Smooth muscle cell (in vitro differentiated cells): ENCODE data around the gene AHCY. TPM values are rescaled to one million over a fixed set of nuclear protein-coding genes. Genes with fewer than 3 reads are reported as not detected.

ENCODE experiments used
- DNase-seq: peaks from one replicate; lab custom pipeline; 2025; ENCODE audit not compliant: unreplicated experiment; lab: John Stamatoyannopoulos, UW
- H2AFZ ChIP-seq: fragments of 200-600 bp; sonication (generic); 2 replicates; pipeline ENCODE4 v1.6.0; 2016; ENCODE audit warnings: antibody characterized with exemption, low read depth, mild to moderate bottlenecking
- H3F3A ChIP-seq: fragments of 200-600 bp; sonication (generic); 2 replicates; pipeline ENCODE4 v1.6.0; 2017; ENCODE audit warnings: antibody characterized with exemption, low read depth
- H3K27ac ChIP-seq: fragments of 200-600 bp; sonication (generic); 2 replicates; pipeline ENCODE4 v1.5.1; 2016; ENCODE audit warnings: low read depth, mild to moderate bottlenecking
- H3K27me3 ChIP-seq: fragments of 200-600 bp; sonication (generic); 2 replicates; pipeline ENCODE4 v1.6.1; 2016; ENCODE audit warnings: low read depth, mild to moderate bottlenecking
- H3K36me3 ChIP-seq: fragments of 200-600 bp; sonication (generic); 2 replicates; pipeline ENCODE4 v1.5.1; 2016; ENCODE audit warnings: low read depth
- H3K4me1 ChIP-seq: fragments of 200-600 bp; sonication (generic); 2 replicates; pipeline ENCODE4 v1.5.1; 2016; ENCODE audit warnings: low read depth
- H3K4me2 ChIP-seq: fragments of 200-600 bp; sonication (generic); 2 replicates; pipeline ENCODE4 v1.6.0; 2016; ENCODE audit warnings: mild to moderate bottlenecking
- H3K4me3 ChIP-seq: fragments of 200-600 bp; sonication (generic); 2 replicates; pipeline ENCODE4 v1.5.1; 2016; ENCODE audit warnings: mild to moderate bottlenecking
- H3K79me2 ChIP-seq: fragments of 200-600 bp; sonication (generic); 2 replicates; pipeline ENCODE4 v1.6.0; 2016; ENCODE audit warnings: low read depth, mild to moderate bottlenecking
- H3K9ac ChIP-seq: fragments of 200-600 bp; sonication (generic); 2 replicates; pipeline ENCODE4 v1.6.0; 2016; ENCODE audit warnings: low read depth
- H3K9me3 ChIP-seq: fragments of 200-600 bp; sonication (generic); replicated peaks from 2 replicates; pipeline ENCODE4 v1.5.1; 2016; ENCODE audit warnings: low read depth
- H4K20me1 ChIP-seq: fragments of 200-600 bp; sonication (generic); 2 replicates; pipeline ENCODE4 v1.6.0; 2016; ENCODE audit warnings: low read depth
- WGBS: methylation state at CpG from one replicate; pipeline ENCODE4 v1.1.7; 2016; ENCODE audit warnings: low lambda C conversion rate; 5-methylcytosine and 5-hydroxymethylcytosine counted together
- polyA plus RNA-seq: library from polyadenylated mRNA; unstranded; fragments of >200 nt; fragmentation: Nextera tagmentation; extraction: Ambion mirVana; gene quantifications from 2 replicates; pipeline ENCODE4 v1.2.1, GENCODE V29; 2016
- total RNA-seq: library from RNA; depleted of rRNA; stranded (reverse); fragments of >200 nt; gene quantifications from 2 replicates; pipeline ENCODE4 v1.2.3, GENCODE V29; 2014
- TF ChIP-seq, protein P1 (sequence below): fragments of 200-600 bp; sonication (generic); IDR thresholded peaks from 2 replicates; pipeline ENCODE4 v1.5.1; 2017; ENCODE audit warnings: borderline replicate concordance, mild to moderate bottlenecking, antibody characterized with exemption; ENCODE audit not compliant: insufficient read depth, poor library complexity, severe bottlenecking

Gene AHCY
- total and polyA plus RNA-seq, 2 experiments from 2014 or later, result 39.4 to 73.8 TPM

DNA sequence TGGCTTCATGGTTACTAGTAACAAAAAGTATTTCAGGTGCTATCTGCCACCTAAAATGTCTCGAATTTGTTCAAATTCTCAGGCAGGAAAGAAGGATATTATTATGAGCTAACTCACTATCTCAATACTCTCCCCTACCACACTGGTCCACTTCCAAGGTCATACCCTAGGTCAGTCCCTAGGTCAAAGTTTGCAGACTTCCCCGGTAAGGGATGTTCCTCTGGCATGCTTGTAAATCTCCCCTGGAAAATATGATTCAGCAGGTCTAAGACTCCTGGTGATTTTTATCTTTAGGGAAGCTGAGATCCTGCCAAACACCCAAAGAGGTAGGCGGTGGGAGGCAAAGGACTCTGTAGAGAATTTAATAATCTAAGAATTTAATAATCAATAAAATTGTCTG lies 6.7 kb downstream of the AHCY start:
- peaks cover 3% of the 10 kb centered on the region for H3K4me1 ChIP-seq
- H4K20me1 ChIP-seq, result peaks cover 40% of the 10 kb centered on the region
- no peaks in the 10 kb centered on the region for H3F3A ChIP-seq
- H3K4me3 ChIP-seq, result no peak overlapping the region
- no peak overlapping the region for H3K4me2 ChIP-seq
- no peaks in the 10 kb centered on the region for H3K9me3 ChIP-seq
- TF ChIP-seq, protein P1, sequence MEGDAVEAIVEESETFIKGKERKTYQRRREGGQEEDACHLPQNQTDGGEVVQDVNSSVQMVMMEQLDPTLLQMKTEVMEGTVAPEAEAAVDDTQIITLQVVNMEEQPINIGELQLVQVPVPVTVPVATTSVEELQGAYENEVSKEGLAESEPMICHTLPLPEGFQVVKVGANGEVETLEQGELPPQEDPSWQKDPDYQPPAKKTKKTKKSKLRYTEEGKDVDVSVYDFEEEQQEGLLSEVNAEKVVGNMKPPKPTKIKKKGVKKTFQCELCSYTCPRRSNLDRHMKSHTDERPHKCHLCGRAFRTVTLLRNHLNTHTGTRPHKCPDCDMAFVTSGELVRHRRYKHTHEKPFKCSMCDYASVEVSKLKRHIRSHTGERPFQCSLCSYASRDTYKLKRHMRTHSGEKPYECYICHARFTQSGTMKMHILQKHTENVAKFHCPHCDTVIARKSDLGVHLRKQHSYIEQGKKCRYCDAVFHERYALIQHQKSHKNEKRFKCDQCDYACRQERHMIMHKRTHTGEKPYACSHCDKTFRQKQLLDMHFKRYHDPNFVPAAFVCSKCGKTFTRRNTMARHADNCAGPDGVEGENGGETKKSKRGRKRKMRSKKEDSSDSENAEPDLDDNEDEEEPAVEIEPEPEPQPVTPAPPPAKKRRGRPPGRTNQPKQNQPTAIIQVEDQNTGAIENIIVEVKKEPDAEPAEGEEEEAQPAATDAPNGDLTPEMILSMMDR, result no peak
- no peaks in the 10 kb centered on the region for H3K27me3 ChIP-seq
- DNase-seq, result no peak
- no peak overlapping the region for H2AFZ ChIP-seq
- no peak overlapping the region for H3K27ac ChIP-seq
- no peak overlapping the region for H3K9ac ChIP-seq
- no peaks in the 10 kb centered on the region for H3K36me3 ChIP-seq
- H3K79me2 ChIP-seq, result peaks cover 47% of the 10 kb centered on the region
- WGBS, result 80% methylated on average over 3 of the region's 3 CpGs

- no peaks in the 10 kb centered on the region for H3F3A ChIP-seq
- WGBS, result 97% methylated on average over 24 of the region's 24 CpGs
- peaks cover 40% of the 10 kb centered on the region for H4K20me1 ChIP-seq
- no peaks in the 10 kb centered on the region for H3K4me1 ChIP-seq
- H3K4me2 ChIP-seq, result no peak overlapping the region
- no peak overlapping the region for H3K27ac ChIP-seq
- TF ChIP-seq, protein P1, result no peak
- no peaks in the 10 kb centered on the region for H3K27me3 ChIP-seq
- H3K9me3 ChIP-seq, result no peaks in the 10 kb centered on the region
- H3K4me3 ChIP-seq, result no peak overlapping the region
- H3K79me2 ChIP-seq, result peaks cover 36% of the 10 kb centered on the region
- H3K36me3 ChIP-seq, result no peaks in the 10 kb centered on the region
- H3K9ac ChIP-seq, result no peak overlapping the region
- H2AFZ ChIP-seq, result no peak overlapping the region
- no peak for DNase-seq
Measured at GRCh38 chr20:34295284-34295683, 7.9 kb downstream of the AHCY start.

GRCh38 chr20:34294563-34294962 lies 8.6 kb downstream of the AHCY start:
- no peak overlapping the region for H3K4me3 ChIP-seq
- H3K27ac ChIP-seq, result no peak overlapping the region
- H3K4me1 ChIP-seq, result no peaks in the 10 kb centered on the region
- H3K79me2 ChIP-seq, result peaks cover 34% of the 10 kb centered on the region
- H3K27me3 ChIP-seq, result no peaks in the 10 kb centered on the region
- H3K9me3 ChIP-seq, result no peaks in the 10 kb centered on the region
- H3K4me2 ChIP-seq, result no peak overlapping the region
- no peak overlapping the region for H2AFZ ChIP-seq
- peaks cover 38% of the 10 kb centered on the region for H4K20me1 ChIP-seq
- TF ChIP-seq, protein P1, result no peak
- no peaks in the 10 kb centered on the region for H3K36me3 ChIP-seq
- DNase-seq, result no peak
- no peak overlapping the region for H3K9ac ChIP-seq
- no peaks in the 10 kb centered on the region for H3F3A ChIP-seq
- 96% methylated on average over 7 of the region's 7 CpGs for WGBS

GRCh38 chr20:34293589-34293988 lies 9.6 kb downstream of the AHCY start:
- Histone ChIP-seq H3K36me3 (no peaks in the 10 kb centered on the region), H3K79me2 (peaks cover 24% of the 10 kb centered on the region), H3K9ac (no peak overlapping the region), H3K27ac (no peak overlapping the region), H3F3A (no peaks in the 10 kb centered on the region), H4K20me1 (peaks cover 34% of the 10 kb centered on the region), H3K4me2 (no peak overlapping the region), H3K9me3 (no peaks in the 10 kb centered on the region), H3K4me1 (no peaks in the 10 kb centered on the region), H3K4me3 (no peak overlapping the region), H2AFZ (no peak overlapping the region), H3K27me3 (no peaks in the 10 kb centered on the region)
- 95% methylated on average over 7 of the region's 7 CpGs for WGBS
- TF ChIP-seq, protein P1, result no peak
- DNase-seq, result no peak
